HL-60/S4 treated with phorbol 12-myristate 13-acetate at 8.2 ng/mL for 4 days and 3 days (cell line): ENCODE measurements around the gene TFB2M.

Experiments used
- in situ Hi-C: fragments of 300-500 bp; cut with MboI; formaldehyde crosslinking; loops from 2 replicates; pipeline ENCODE4 v1.15.0; 2022; ENCODE audit warnings: low sequenced_read_pairs

TFB2M gene

DNA sequence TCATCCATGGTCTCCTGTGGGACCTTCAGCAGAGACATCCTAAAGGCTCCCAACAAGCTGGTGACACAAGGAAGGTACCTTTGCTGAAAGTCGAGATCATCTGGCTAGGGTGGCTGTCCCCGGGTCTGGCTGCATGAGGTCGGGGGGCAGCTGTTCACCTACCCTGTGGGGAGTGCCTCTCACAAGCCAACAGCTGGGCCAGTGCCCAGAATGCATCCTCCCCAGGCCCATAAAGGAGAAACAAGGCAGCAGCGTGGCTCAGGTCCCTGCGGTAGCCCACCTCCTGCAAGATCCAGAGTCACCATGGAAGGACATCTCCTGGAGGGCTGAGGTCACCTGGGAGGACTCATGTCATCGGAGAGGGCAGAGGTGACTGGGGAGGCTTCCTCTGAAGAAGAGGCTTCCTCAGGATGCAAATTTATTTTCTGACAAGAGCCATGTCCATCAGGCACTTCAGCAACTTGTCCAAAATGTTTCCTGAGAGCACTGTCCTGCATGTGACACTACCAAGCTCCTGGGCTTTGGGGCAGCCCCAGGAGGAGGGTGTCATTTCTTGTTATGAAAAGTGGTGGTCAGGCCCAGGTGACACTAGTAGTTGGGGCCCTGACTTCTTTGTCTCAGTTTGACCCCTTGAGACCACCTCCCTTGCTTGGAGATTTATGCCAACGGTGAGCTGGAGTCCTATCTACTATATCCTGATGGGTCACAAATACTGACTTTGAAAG lies 52.3 kb downstream of the TFB2M start:
- in situ Hi-C loops: no loop called here

DNA sequence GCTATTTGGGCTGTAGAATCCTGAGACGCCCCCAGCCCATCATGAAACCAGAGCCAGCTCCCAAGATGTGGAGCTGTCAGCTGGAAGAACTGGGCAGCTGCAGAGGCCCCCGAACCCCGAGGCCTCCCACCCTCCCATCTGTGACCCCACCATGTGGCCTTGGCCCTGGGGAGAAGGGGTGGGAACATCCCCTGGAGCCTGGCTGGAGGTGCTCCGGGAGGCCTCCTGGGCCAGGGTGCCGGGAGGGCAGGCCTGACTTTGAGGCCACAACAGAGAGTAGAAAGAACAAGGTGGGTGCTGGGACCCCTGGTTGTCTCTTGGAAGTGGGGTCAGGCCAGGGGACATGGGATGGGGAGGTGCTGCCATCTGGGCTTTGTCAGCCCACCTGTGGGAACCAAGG lies 53.0 kb downstream of the TFB2M start:
- in situ Hi-C loops: no loop called here

DNA sequence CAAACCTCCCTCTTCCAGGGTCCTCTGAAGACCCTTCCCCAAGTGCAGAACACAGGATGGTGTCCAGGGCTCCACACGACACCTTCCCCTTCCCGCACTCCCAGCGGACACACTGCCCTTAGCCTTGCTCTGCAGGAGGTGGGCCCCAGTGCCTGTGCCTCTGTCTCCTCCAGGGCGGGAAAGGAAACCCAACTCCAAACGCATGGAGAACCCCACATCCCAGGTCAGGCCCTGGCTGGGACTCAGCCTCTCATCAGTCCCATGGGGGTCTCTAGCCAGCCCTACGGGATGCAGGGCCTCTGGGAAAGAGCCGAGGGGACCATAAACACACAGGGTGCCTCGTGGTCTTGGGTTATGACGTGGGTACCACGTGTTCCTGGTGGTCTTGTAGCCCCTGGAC lies 53.4 kb downstream of the TFB2M start:
- in situ Hi-C loops: no loop called here

DNA sequence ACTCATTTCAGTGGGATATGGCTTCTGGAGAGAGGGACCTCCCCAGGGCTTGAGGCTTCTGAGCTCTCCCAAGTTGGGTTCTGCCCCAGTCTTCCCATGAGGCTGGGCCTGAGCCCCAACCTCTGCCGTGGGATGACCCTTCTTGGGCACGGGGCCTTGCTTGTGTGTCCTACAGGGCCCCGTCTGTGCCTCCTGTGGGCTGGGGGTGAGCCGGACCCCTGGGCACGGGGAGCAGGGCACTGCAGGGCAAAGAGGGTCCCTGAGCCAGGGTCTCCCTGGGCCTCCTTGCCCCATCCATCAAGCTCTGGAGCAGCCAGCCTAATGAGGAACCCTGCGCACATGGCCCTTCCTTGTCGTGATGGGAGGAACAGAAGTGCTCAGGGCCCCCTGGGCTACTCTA lies 53.8 kb downstream of the TFB2M start:
- in situ Hi-C loops: no loop called here

DNA sequence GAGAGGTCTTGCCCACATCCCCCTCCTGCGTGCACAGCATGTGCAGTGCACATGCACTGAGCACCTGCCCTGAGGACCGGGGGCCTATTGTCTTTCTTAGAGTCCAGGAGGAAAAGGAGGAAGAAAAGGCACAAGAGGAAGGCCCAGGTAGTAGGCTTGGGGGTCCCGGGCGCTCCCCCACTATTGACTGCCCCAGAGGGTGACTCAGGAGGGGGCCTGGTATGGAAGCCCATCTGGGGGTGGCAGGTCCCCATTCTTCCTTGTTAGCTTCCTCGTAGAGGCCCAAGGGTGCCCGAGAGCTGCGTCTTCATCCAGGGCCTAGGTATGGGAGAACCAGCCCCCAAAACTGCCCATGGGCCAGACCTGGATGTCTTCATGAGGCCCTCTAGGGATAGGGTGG lies 54.9 kb downstream of the TFB2M start:
- in situ Hi-C loops: no loop called here

DNA sequence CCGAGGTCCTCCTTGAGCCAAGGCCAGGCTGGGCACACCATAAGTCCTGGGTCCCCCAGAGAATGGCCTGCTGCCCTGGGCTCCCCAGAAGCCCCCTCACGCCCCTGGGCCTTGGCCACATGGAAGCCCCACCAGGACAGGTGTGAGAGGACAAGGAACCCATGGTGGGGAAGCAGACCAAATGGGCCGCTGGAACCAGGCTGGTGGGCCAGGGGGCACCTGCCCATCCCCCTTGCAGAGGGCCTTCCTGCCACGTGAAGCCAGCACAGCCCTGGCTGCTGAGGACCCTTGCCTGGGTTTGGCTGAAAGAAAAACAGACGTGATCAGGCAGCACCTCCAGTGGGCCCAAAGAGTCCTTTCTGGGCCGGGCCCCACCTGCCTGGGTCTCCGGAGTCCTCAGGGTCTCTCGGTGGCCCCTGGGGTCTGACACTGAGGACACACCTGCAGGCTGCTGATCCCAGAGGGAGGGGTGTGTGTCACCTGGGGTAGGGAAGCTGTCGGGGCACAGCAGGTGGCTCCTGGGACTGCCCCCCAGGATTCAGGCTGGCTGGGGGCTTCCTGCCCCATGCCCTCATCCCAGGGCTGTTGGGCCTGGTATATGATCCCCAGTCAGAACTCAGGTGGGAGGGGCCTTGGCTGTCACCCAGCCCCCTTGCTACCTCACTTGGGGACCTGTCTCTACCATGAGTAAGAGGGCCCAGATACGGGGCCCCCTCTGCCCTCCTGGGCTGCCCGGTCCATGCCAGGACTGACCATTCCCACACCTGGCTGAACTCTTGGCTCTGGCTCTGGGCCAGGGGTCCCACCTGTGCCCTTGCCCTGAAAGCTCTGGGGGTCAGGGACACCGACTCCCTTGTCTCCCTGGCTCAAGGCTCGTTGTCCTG lies 55.7 kb downstream of the TFB2M start:
- in situ Hi-C loops: no loop called here

DNA sequence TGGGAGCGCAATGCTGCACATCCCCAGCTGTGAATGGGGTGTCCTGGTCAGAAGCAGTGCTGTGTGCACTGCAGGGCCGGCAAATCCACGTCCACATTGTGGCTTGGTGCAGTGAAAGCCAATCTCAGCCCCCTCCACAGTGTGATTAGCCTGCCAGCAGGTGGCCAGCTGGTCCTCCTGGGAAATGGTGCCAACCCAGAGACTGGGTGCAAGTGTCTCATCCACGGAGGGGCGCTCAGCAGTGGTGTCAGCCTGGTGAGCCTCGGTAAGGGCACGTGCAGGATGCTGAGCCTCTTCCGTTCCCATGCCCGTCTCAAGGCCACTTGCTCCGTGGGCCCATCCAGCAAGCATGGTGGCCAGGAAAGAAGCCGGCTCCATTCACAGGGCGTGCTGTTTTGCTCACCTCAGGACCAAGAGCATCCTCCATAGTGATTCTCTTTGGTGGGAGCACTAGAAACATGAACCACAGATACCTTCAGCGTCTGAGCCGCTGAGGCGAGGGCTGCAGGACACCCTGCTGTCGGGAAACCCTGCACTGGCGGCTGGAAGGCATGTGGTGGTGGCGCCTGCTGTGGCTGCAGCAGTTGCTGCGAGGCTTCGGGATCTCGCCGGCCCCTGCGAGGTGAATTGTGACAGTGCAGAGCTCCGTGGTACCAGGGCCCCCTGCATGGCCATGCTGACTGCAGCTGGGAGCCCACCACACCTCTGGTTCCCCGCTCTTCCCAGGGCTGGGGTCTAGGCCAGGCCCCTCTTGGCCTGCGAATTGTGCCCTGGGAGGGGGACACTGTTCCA lies 57.0 kb downstream of the TFB2M start:
- in situ Hi-C loops: no loop called here

DNA sequence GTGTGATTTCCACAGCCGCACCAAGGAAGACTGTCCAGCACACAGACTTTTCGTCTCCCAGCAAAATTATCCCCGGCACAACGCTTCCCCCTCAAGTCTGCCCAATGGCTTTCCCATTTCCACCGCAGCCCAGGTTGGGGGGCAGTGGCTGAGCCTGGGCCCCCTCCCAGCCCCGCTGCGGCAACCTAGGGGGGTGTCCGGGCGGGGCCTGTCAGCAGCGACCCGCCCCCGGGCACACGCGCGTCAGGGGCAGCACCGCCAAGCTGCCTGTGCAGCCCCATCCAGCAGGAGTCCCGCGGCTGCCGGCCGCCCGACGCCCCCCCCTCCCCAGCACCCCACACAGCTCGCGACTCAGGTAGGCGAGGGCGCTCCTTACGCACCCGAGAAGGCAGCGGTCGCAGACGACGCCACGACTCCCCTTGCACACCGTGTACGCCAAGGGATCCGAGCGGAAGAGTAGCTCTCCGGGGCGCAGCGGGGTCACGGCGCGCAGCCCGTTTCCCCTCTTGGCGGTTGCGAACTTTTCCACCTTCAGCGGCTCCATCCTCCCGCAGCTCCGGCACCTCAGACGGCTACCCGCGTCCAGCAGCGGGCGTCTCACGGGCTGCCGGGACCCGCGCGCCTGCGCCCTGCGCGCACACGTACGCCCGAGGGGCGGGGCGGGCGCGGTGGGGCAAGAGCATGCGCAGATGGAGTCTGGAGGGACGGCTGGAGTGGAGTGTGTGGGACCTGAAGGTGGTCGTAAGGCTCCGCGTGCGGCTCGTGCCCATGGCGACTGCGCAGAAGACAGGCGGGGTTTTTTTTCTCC lies 59.2 kb downstream of the TFB2M start, which contains the start of gene SMYD3:
SMYD3 (minus strand) TSS at position 606 of the 808 bp plus-strand sequence.
- in situ Hi-C loops: no loop called here

DNA sequence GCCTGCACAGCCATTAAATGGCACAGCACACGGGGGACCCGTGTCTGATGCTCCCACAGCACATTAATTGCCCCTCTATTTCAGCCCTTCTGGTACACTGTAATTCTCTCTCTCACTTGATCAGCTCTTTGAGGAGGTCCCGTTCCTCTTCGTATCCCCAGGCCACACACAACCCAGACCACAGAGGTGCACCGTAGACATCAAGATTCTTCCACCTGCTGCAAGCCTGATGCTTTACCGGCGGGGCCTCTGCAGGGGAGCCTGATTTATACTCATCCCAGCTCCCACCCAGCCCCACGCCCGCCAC lies 59.7 kb downstream of the TFB2M start:
- in situ Hi-C loops: no loop called here

DNA sequence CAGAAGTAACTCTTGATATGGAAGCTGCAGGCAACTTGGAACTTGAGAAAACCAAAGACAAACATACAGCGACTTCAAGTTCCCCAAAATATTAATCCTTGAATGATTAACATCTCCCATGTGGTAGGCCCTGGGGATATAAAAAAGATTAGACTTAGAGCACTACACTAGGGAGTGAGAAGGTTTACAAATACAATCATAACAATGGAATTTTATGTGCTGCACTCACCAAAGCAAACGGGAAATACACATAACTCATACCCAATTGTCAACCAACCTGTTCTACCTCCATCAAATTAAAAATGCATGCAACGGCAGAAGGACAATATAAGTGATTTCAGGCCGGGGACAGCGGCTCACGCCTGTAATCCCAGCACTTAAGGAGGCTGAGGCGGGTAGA lies 62.7 kb downstream of the TFB2M start:
- in situ Hi-C loops: no loop called here

DNA sequence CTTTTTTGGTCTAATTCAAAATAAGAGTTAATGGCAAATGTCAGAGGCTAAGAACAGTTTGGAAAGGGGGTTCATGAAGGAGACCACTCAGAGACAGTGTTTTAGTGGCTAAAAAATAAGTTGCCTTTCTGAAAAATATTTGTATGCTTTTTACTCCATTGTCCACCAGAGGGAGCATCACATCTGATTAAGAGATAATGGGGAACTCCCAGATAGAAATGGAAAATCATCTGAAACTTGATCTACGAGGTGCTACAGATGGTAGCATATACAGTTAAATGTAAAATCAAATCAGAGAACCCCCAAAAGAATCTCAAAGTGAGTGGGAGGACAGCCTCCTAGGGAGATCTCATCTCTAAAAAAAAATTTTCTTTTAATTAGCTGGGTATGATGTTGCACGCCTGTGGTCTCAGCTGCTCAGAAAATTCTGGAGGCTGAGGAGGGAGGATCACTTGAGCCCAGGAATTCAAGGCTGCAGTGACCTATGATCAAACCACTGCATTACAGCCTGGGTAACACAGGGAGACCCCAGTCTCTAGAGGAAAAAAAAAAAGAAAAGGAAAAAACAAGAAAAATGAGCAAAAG lies 68.6 kb downstream of the TFB2M start:
- in situ Hi-C loops: no loop called here

DNA sequence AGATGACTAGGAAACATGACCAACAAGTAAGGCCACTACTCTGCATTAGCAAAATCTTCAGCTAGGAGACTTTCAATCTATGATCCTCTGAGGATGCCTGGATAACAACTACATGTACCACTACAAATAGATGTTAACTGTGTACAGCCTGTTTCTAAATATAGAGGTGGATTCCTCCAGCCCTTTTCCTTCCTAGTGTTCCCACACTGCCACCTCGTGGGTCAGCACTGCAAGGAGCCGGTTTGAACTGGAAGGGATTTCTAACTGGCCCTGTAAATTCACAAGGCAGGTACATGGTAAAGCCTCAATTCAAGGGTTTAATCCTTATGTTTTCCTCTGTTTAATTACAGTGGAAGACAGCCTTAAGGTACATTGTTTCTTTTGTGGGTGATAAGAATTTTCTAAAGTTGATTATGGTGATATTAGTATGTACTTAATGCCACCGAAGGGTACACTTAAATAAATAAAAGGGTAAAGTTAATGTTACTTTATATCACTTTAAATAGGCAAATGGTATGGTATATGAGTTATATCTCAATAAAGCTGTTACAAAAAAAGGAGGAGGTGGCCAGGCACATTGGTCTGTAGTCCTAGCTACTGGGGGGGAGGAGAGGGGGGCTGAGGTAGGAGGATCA lies 73.3 kb downstream of the TFB2M start:
- in situ Hi-C loops: no loop called here

DNA sequence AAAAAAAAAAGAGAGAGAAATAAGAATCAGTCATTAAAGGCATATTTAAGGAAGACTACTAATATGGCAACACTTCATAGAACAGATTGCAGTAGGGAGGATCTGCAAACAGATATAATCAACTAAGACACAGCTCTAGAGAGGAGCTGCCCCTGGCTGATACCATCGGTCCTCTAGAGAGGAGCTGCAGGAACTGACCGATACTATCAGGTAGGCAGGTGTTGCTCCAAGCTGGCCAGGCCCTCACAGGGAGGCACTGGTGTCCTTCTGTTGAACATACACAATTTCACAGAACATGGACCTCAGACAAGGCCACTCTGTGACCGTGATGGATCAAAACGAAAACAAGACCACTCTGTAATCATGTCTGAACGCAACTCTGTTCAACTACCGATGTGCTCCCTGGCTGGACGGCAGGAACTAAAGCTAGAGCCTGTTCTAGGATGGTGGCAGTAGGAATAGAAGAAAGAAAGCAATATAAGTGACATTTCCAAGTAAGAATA lies 74.5 kb downstream of the TFB2M start:
- in situ Hi-C loops: no loop called here
